ENCODE measurements around the gene NFAM1. TPM values are rescaled to one million over a fixed set of nuclear protein-coding genes. Genes with fewer than 3 reads are reported as not detected.

The NFAM1 gene
- total and polyA plus RNA-seq, 4 donors: 1.2 to 2.5 (median 1.8) TPM

DNA sequence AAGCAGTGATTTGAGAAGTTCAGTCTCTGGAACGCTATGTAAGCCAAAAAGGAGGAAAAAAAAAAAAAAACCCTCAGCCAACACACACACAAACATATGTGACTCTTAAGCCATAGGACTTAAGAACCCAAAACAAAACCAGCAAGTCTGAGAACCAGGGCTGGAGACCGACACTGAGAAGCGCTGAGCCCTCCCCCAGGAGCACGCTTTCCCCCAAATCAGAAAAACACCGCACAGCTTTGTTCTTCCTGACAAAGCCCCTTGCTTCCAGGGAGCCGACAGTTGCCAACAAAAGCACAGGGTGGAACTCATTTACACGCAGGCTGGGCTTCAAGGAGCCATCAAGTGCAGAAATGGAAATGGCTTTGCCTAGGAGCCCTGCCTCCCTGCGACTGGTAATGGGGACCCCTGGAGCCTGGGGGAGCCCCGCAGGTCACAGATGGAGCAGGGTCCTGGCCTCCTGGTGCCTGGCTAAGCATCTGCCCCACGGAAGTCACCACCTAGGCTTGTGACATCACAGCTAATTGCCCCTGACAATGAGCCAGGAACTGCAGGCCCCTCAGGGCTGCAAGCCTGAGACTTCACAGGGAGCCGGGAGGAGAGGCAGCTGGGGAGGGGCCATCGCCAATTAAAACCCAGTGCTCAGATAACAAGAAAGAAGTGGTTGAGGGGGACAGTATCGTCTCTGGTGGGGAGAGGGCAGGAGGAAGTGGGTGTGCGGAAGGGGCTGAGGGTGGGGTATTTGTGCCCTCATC, 66.9 kb downstream of the NFAM1 start:
- peak overlapping the region; percentile 1 for H3K4me3 ChIP-seq (ENCODE audit: low read depth, low read length)
- 4% methylated on average over 10 of the region's 14 CpGs for WGBS (ENCODE audit: insufficient coverage)
- peak overlapping the region; percentile 84 for H3K27ac ChIP-seq (ENCODE audit: low read depth, low read length)
- peaks cover 57% of the 10 kb centered on the region for H3K4me1 ChIP-seq (ENCODE audit: control insufficient read depth, insufficient read depth, low read length)
- peak in 2 of 6 donors; percentile 92 to 94 for DNase-seq (ENCODE audit: low read depth in 4 of 6, low spot score in 6 of 6)
- H3K36me3 ChIP-seq (ENCODE audit: control insufficient read depth, insufficient read depth, low read length): peaks cover 10% of the 10 kb centered on the region
- H3K27me3 ChIP-seq (ENCODE audit: control insufficient read depth, insufficient read depth, low read length): peaks cover 12% of the 10 kb centered on the region
- no peaks in the 10 kb centered on the region for H3K9me3 ChIP-seq (ENCODE audit: control insufficient read depth, insufficient read depth, low read length)

DNA sequence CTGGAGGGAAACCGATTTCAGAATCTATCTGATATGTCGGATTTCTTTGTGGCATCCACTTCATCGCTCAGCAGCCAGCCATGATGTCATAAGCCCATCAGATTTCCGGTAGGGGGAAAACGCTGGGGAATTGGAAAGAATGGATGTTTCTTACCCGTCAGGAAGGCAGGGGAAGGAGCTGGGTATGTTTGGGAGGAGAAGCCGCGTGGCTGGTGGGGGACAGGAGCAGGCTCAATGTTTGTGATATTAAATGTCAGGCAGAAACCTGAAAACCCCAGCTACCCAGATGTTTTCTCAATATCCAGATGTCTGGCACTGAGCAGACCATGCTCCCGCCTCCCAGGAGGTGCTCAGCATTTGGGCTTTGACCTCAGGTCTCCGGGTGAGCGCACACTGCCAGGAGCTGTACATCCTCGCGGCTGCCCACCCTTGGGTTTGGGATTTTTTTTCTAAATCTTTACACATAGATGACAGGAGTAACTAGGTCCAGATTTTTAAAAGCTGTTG, 67.5 kb downstream of the NFAM1 start:
- peak in 2 of 6 donors; percentile 87 to 94 for DNase-seq (ENCODE audit: low read depth in 4 of 6, low spot score in 6 of 6)
- H3K9me3 ChIP-seq (ENCODE audit: control insufficient read depth, insufficient read depth, low read length): no peaks in the 10 kb centered on the region
- H3K4me3 ChIP-seq (ENCODE audit: low read depth, low read length): peak overlapping the region; percentile 9
- H3K36me3 ChIP-seq (ENCODE audit: control insufficient read depth, insufficient read depth, low read length): peaks cover 10% of the 10 kb centered on the region
- H3K27ac ChIP-seq (ENCODE audit: low read depth, low read length): peak overlapping the region; percentile 84
- peaks cover 61% of the 10 kb centered on the region for H3K4me1 ChIP-seq (ENCODE audit: control insufficient read depth, insufficient read depth, low read length)
- peaks cover 12% of the 10 kb centered on the region for H3K27me3 ChIP-seq (ENCODE audit: control insufficient read depth, insufficient read depth, low read length)
- 23% methylated on average over 11 of the region's 13 CpGs for WGBS (ENCODE audit: insufficient coverage)

DNA sequence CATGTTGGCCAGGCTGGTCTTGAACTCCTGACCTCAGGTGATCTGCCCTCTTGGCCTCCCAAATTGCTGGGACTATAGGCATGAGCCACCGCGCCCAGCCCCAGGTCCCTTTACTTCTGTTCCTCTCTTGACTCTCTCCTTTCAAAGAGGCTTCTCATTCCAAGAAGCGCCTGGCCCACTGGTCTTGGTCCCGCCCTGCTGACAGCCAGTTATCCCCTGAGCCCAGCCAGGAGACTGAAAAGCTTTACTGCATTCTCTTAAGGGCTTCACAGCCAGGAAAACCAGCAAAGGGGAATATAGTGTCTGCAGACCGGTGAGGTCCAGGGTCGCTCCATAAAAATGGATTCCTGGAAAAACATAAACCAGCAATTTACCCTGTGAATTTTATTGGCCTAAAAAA, 68.3 kb downstream of the NFAM1 start:
- WGBS (ENCODE audit: insufficient coverage): 70% methylated on average over 4 of the region's 6 CpGs
- peak in 1 of 6 donors; percentile 62 for DNase-seq (ENCODE audit: low read depth in 4 of 6, low spot score in 6 of 6)
- Histone ChIP-seq H3K27me3 (ENCODE audit: control insufficient read depth, insufficient read depth, low read length) (peaks cover 12% of the 10 kb centered on the region), H3K27ac (ENCODE audit: low read depth, low read length) (peak overlapping the region; percentile 84), H3K4me3 (ENCODE audit: low read depth, low read length) (no peak overlapping the region), H3K9me3 (ENCODE audit: control insufficient read depth, insufficient read depth, low read length) (no peaks in the 10 kb centered on the region), H3K36me3 (ENCODE audit: control insufficient read depth, insufficient read depth, low read length) (peaks cover 13% of the 10 kb centered on the region), H3K4me1 (ENCODE audit: control insufficient read depth, insufficient read depth, low read length) (peaks cover 64% of the 10 kb centered on the region)

DNA sequence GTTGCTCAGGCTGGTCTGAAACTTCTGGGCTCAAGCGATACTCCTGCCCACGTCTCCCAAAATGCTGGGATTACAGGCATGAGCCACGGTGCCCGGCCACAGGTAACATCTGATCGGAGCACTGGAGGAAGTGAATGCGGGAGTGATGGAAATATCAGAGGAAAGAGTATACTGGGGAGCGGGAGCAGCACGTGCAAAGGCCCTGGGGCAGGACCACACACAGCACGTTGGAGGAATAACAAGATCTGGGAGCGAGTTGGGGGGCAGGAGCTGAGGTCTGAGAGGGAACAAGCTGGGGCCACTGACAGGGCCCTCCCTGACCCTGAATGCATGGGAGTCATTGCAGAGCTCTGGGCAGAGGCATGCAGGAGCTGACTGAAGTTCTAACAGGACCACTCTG, 70.7 kb downstream of the NFAM1 start:
- H3K36me3 ChIP-seq (ENCODE audit: control insufficient read depth, insufficient read depth, low read length): peaks cover 13% of the 10 kb centered on the region
- no peaks in the 10 kb centered on the region for H3K9me3 ChIP-seq (ENCODE audit: control insufficient read depth, insufficient read depth, low read length)
- no peak overlapping the region for H3K4me3 ChIP-seq (ENCODE audit: low read depth, low read length)
- no peak overlapping the region for H3K27ac ChIP-seq (ENCODE audit: low read depth, low read length)
- DNase-seq (ENCODE audit: low read depth in 4 of 6, low spot score in 6 of 6): no peak
- H3K4me1 ChIP-seq (ENCODE audit: control insufficient read depth, insufficient read depth, low read length): peaks cover 45% of the 10 kb centered on the region
- no peaks in the 10 kb centered on the region for H3K27me3 ChIP-seq (ENCODE audit: control insufficient read depth, insufficient read depth, low read length)
- WGBS (ENCODE audit: insufficient coverage): 96% methylated on average over 10 of the region's 10 CpGs

DNA sequence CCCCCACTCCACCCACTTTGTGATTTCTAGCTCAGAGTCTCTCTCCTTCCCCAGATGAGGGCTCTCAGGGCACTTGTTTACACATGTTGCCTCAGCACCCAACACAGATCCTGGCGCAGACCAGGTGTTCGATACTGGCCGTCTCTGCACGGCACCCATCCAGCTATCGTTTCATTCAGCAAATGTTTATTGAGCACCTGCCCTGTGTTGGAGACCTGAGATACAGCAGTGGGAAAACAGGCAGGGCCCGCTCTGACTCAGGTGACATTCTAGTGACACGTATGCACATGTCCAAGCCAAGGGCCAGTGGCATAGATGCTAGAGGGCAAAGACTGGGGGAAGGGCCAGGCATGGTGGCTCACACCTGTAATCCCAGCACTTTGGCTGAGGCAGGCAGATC, 71.9 kb downstream of the NFAM1 start:
- H3K4me1 ChIP-seq (ENCODE audit: control insufficient read depth, insufficient read depth, low read length): peaks cover 34% of the 10 kb centered on the region
- peaks cover 13% of the 10 kb centered on the region for H3K36me3 ChIP-seq (ENCODE audit: control insufficient read depth, insufficient read depth, low read length)
- 92% methylated on average over 7 of the region's 7 CpGs for WGBS (ENCODE audit: insufficient coverage)
- H3K4me3 ChIP-seq (ENCODE audit: low read depth, low read length): no peak overlapping the region
- H3K9me3 ChIP-seq (ENCODE audit: control insufficient read depth, insufficient read depth, low read length): no peaks in the 10 kb centered on the region
- H3K27ac ChIP-seq (ENCODE audit: low read depth, low read length): no peak overlapping the region
- no peaks in the 10 kb centered on the region for H3K27me3 ChIP-seq (ENCODE audit: control insufficient read depth, insufficient read depth, low read length)
- no peak for DNase-seq (ENCODE audit: low read depth in 4 of 6, low spot score in 6 of 6)

DNA sequence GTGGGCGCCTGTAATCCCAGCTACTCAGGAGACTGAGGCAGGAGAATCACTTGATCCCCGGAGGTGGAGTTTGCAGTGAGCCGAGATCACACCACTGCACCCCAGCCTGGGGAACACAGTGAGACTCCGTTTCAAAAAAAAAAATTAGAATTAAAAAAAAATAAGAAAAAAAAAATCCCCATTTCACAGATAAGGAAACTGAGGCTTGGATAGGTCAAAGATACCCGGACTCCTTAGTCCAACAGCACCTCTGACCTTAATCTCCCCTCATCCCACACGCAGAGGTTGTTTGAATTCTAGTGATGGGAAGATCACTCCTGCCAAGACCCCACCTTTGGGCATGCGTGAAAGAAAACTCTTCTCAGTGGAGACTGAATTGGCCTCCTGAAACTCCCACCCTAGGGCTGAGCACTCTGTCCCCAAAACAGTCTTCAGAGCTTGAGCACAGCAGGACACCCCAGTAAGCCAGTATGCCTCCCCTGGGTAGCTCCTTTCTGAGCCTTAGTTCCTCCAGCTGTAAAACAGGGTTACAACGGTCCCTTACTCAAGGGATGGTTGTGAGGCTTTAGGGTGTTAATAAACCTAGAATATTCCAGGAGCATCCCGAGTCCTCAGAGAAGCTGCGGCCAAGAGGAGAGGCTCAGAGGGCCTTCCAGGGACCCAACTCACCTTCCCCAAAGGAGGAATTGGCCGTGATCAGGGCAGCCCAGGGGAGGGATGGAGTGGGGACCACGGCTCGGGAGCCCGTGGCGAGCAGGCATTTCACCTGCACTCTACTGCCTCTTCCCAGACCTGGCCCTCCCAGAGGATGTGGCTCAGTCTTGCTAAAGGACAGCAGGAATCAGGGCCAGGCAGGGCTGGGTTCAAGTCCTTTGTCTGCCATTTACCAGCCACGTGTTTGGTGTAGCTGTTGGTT, 73.3 kb downstream of the NFAM1 start:
- no peak for DNase-seq (ENCODE audit: low read depth in 4 of 6, low spot score in 6 of 6)
- no peaks in the 10 kb centered on the region for H3K9me3 ChIP-seq (ENCODE audit: control insufficient read depth, insufficient read depth, low read length)
- peaks cover 13% of the 10 kb centered on the region for H3K36me3 ChIP-seq (ENCODE audit: control insufficient read depth, insufficient read depth, low read length)
- no peak overlapping the region for H3K27ac ChIP-seq (ENCODE audit: low read depth, low read length)
- 64% methylated on average over 5 of the region's 16 CpGs for WGBS (ENCODE audit: insufficient coverage)
- H3K27me3 ChIP-seq (ENCODE audit: control insufficient read depth, insufficient read depth, low read length): no peaks in the 10 kb centered on the region
- H3K4me3 ChIP-seq (ENCODE audit: low read depth, low read length): no peak overlapping the region
- peaks cover 25% of the 10 kb centered on the region for H3K4me1 ChIP-seq (ENCODE audit: control insufficient read depth, insufficient read depth, low read length)

DNA sequence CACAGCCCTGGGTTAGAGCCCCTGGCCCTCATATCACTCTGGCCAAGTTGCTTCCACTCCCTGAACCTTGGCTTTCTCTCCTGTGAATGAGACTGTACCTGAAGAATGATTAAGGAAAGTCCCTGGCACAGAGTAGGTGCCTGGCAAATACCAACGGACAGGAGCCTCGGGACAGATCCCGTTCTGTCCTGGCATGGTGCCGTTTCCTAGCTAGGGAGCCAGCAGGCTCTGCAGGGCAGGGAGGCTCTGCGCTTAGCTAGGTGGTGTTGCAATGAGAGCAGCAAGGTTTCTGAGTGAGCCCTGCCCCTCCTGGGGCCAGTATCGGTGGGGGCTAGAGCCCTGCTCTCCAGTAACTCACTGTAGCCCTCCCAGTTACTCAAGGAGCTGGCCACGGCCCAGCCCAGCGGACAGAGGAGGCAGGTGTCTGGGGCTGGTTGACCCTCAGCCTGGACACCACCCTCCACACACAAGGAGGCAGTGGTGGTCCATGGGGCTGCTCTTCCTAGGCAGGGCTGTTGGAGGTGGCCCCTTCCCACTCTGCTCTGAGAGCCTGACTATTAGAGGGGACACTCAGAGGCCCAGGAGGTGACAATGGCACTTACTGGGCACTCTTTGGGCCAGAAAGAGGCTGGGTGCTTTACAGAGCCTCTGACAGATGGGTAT, 74.4 kb downstream of the NFAM1 start:
- WGBS (ENCODE audit: insufficient coverage): 70% methylated on average over 6 of the region's 8 CpGs
- no peaks in the 10 kb centered on the region for H3K9me3 ChIP-seq (ENCODE audit: control insufficient read depth, insufficient read depth, low read length)
- H3K4me1 ChIP-seq (ENCODE audit: control insufficient read depth, insufficient read depth, low read length): peaks cover 25% of the 10 kb centered on the region
- H3K27me3 ChIP-seq (ENCODE audit: control insufficient read depth, insufficient read depth, low read length): no peaks in the 10 kb centered on the region
- H3K4me3 ChIP-seq (ENCODE audit: low read depth, low read length): no peak overlapping the region
- H3K27ac ChIP-seq (ENCODE audit: low read depth, low read length): no peak overlapping the region
- DNase-seq (ENCODE audit: low read depth in 4 of 6, low spot score in 6 of 6): no peak
- peaks cover 13% of the 10 kb centered on the region for H3K36me3 ChIP-seq (ENCODE audit: control insufficient read depth, insufficient read depth, low read length)

DNA sequence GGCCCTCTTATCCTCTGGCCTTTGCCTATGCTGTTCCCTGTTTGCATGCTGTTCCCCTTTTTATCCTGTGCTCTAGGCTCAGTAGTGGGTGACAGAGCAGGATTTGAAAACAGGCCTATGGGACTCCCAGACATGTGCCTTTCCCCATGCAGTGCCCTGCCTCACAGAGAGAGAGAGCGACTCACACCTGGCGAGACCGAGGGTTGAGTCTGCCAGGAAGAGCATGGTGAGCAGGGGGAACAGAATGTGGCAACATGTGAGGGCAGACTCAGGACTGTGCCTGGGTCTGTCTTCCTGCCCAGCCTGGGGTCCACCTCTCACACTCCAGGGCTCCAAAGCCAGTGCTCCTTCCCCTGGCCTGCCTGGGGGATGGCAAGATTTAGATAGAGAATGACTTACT, 75.0 kb downstream of the NFAM1 start:
- H3K36me3 ChIP-seq (ENCODE audit: control insufficient read depth, insufficient read depth, low read length): peaks cover 9% of the 10 kb centered on the region
- peaks cover 25% of the 10 kb centered on the region for H3K4me1 ChIP-seq (ENCODE audit: control insufficient read depth, insufficient read depth, low read length)
- WGBS (ENCODE audit: insufficient coverage): 100% methylated on average over 3 of the region's 3 CpGs
- H3K27ac ChIP-seq (ENCODE audit: low read depth, low read length): no peak overlapping the region
- no peak overlapping the region for H3K4me3 ChIP-seq (ENCODE audit: low read depth, low read length)
- H3K9me3 ChIP-seq (ENCODE audit: control insufficient read depth, insufficient read depth, low read length): no peaks in the 10 kb centered on the region
- no peaks in the 10 kb centered on the region for H3K27me3 ChIP-seq (ENCODE audit: control insufficient read depth, insufficient read depth, low read length)
- DNase-seq (ENCODE audit: low read depth in 4 of 6, low spot score in 6 of 6): no peak

DNA sequence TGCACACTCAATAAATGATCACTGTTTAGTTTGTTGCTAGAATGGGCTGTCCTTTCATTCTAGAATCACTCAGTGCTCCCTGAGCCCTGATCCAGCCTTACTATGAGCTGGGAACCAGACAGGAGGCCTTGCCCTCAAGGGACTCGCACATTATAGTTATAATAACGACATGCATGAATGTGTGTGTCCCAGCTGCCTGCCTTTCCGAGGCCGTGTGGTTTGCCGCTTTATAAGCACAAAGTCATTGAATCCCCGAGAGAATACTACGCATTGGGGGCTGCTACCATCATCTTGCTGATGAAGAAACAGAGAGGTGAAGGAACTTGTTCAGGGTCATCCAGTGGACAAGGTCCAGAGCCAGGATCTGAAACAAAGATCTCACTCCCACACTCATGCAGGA, 75.7 kb downstream of the NFAM1 start:
- 78% methylated on average over 6 of the region's 7 CpGs for WGBS (ENCODE audit: insufficient coverage)
- H3K4me1 ChIP-seq (ENCODE audit: control insufficient read depth, insufficient read depth, low read length): peaks cover 25% of the 10 kb centered on the region
- H3K4me3 ChIP-seq (ENCODE audit: low read depth, low read length): no peak overlapping the region
- H3K36me3 ChIP-seq (ENCODE audit: control insufficient read depth, insufficient read depth, low read length): peaks cover 3% of the 10 kb centered on the region
- no peaks in the 10 kb centered on the region for H3K27me3 ChIP-seq (ENCODE audit: control insufficient read depth, insufficient read depth, low read length)
- no peak overlapping the region for H3K27ac ChIP-seq (ENCODE audit: low read depth, low read length)
- H3K9me3 ChIP-seq (ENCODE audit: control insufficient read depth, insufficient read depth, low read length): no peaks in the 10 kb centered on the region
- DNase-seq (ENCODE audit: low read depth in 4 of 6, low spot score in 6 of 6): peak in 1 of 6 donors; percentile 60
